ENCODE data around the gene RIPOR2. TPM values are rescaled to one million over a fixed set of nuclear protein-coding genes. Genes with fewer than 3 reads are reported as not detected.

Gene RIPOR2
- total and polyA plus RNA-seq, 10 of the 15 experiments (the other 5 are each of a cell fraction or from before 2014, with no cell fraction given), result 22.2 to 48.2 (median 34.7) TPM

GRCh38 chr6:24902782-24903181 lies 33.0 kb downstream of the RIPOR2 start:
- Histone ChIP-seq H4K20me1 (ENCODE audit: control insufficient read depth, insufficient read depth) (peaks cover 3% of the 10 kb centered on the region; the same call in 1 of the 2 replicates), H3K4me3 (no peak overlapping the region), H3K9me3 (replicated peaks; ENCODE audit: control insufficient read depth, insufficient read depth, low read length) (no peaks in the 10 kb centered on the region; the same call in 2 of the 3 replicates), H3K9ac (ENCODE audit: control insufficient read depth, insufficient read depth, low read length) (no peak overlapping the region), H3K27me3 (replicated peaks in 1 of 2; ENCODE audit: control insufficient read depth in 2 of 2, insufficient read depth in 2 of 2, low read length in 1 of 2) (no peaks in the 10 kb centered on the region), H2AFZ (ENCODE audit: control insufficient read depth, low read depth, low read length) (no peak overlapping the region), H3K79me2 (ENCODE audit: control insufficient read depth, insufficient read depth, low read length) (peaks cover 3% of the 10 kb centered on the region), H3K27ac (ENCODE audit: control insufficient read depth, insufficient read depth) (no peak overlapping the region), H3K36me3 (ENCODE audit: control insufficient read depth in 2 of 2, insufficient read depth in 2 of 2, low read length in 1 of 2) (no peaks in the 10 kb centered on the region; a peak in 2 of 4 replicates), H3K4me2 (ENCODE audit: control insufficient read depth, insufficient read depth) (no peak overlapping the region), H3K4me1 (ENCODE audit: control insufficient read depth, insufficient read depth, low read length) (no peaks in the 10 kb centered on the region)
- in situ Hi-C loops (cut with MboI), result no loop called here
- ChIA-PET CTCF (interaction anchor here (0.9 to 4.5 kb wide), 2 partner anchors 88 to 89 kb away, joined by 3 to 22 read pairs; no protein-coding TSS in a partner anchor), SMC1A (ENCODE audit: uncharacterized antibody, unreplicated experiment) (interaction anchor here (0.9 to 2.5 kb wide), 6 partner anchors 12 to 89 kb away, joined by 3 to 14 read pairs (median 4); no protein-coding TSS in a partner anchor), POLR2A (interaction anchor here (0.5 kb wide), 1 partner anchor 379 kb away, joined by 5 read pairs; no protein-coding TSS in a partner anchor), RAD21 (ENCODE audit: unreplicated experiment) (interaction anchor here (1.0 kb wide), 1 partner anchor 115 kb away, joined by 3 read pairs; no protein-coding TSS in a partner anchor)
- intact Hi-C loops (cut with micrococcal nuclease; ENCODE audit: unreplicated experiment), result no loop called here
- 48% methylated on average over 1 of the region's 1 CpG for WGBS (ENCODE audit: insufficient coverage, insufficient replicate concordance, low lambda C conversion rate, missing lambda C conversion rate)
- DNase-seq (ENCODE audit: low read depth, low spot score), result no peak
- BruUV-seq (replicated peaks), result no TSS peak
- TF ChIP-seq MYC (IDR thresholded peaks at IDR 0.05; ENCODE audit: insufficient read depth, insufficient read length, insufficient replicate concordance, low read length, severe bottlenecking) (no peak), SUPT20H (IDR thresholded peaks at IDR 0.05; ENCODE audit: borderline replicate concordance, control insufficient read depth, low read depth, low read length) (no peak), STAT3 (IDR thresholded peaks at IDR 0.05; ENCODE audit: low read depth, low read length) (no peak), EGR1 (IDR thresholded peaks at IDR 0.05; ENCODE audit: borderline replicate concordance in 1 of 2, low read depth in 2 of 2, low read length in 2 of 2) (no peak), POLR2AphosphoS5 (IDR thresholded peaks at IDR 0.05; ENCODE audit: low read length) (no peak), MAX (IDR thresholded peaks at IDR 0.05; ENCODE audit: low read depth, low read length) (no peak), NFXL1 (IDR thresholded peaks at IDR 0.05; ENCODE audit: borderline replicate concordance) (no peak), NR2F1 (conservative IDR thresholded peaks at IDR 0.05) (no peak), JUNB (IDR thresholded peaks at IDR 0.05) (no peak), SRF (IDR thresholded peaks at IDR 0.05; ENCODE audit: low read depth in 2 of 2, low read length in 2 of 2) (no peak)
- TF ChIP-seq, protein P1, sequence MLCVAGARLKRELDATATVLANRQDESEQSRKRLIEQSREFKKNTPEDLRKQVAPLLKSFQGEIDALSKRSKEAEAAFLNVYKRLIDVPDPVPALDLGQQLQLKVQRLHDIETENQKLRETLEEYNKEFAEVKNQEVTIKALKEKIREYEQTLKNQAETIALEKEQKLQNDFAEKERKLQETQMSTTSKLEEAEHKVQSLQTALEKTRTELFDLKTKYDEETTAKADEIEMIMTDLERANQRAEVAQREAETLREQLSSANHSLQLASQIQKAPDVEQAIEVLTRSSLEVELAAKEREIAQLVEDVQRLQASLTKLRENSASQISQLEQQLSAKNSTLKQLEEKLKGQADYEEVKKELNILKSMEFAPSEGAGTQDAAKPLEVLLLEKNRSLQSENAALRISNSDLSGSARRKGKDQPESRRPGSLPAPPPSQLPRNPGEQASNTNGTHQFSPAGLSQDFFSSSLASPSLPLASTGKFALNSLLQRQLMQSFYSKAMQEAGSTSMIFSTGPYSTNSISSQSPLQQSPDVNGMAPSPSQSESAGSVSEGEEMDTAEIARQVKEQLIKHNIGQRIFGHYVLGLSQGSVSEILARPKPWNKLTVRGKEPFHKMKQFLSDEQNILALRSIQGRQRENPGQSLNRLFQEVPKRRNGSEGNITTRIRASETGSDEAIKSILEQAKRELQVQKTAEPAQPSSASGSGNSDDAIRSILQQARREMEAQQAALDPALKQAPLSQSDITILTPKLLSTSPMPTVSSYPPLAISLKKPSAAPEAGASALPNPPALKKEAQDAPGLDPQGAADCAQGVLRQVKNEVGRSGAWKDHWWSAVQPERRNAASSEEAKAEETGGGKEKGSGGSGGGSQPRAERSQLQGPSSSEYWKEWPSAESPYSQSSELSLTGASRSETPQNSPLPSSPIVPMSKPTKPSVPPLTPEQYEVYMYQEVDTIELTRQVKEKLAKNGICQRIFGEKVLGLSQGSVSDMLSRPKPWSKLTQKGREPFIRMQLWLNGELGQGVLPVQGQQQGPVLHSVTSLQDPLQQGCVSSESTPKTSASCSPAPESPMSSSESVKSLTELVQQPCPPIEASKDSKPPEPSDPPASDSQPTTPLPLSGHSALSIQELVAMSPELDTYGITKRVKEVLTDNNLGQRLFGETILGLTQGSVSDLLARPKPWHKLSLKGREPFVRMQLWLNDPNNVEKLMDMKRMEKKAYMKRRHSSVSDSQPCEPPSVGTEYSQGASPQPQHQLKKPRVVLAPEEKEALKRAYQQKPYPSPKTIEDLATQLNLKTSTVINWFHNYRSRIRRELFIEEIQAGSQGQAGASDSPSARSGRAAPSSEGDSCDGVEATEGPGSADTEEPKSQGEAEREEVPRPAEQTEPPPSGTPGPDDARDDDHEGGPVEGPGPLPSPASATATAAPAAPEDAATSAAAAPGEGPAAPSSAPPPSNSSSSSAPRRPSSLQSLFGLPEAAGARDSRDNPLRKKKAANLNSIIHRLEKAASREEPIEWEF (IDR thresholded peaks at IDR 0.05; ENCODE audit: insufficient replicate concordance, low read depth, low read length), result no peak
- no peak for FAIRE-seq
- ATAC-seq, result no peak
